HG03097 (cell line): Measurements from ENCODE around the gene CREBL2.
"Not testable (repeated sequence)": the region's sequence is repeated elsewhere in the genome, so short reads cannot be mapped to it uniquely, and the experiment has no call there.

Experiments
- ATAC-seq: cut with Tn5 transposase; IDR thresholded peaks from one replicate; pipeline ENCODE4 v1.9.1; 2021; ENCODE audit not compliant: unreplicated experiment, low FRiP score

CREBL2 gene, protein sequence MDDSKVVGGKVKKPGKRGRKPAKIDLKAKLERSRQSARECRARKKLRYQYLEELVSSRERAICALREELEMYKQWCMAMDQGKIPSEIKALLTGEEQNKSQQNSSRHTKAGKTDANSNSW

DNA sequence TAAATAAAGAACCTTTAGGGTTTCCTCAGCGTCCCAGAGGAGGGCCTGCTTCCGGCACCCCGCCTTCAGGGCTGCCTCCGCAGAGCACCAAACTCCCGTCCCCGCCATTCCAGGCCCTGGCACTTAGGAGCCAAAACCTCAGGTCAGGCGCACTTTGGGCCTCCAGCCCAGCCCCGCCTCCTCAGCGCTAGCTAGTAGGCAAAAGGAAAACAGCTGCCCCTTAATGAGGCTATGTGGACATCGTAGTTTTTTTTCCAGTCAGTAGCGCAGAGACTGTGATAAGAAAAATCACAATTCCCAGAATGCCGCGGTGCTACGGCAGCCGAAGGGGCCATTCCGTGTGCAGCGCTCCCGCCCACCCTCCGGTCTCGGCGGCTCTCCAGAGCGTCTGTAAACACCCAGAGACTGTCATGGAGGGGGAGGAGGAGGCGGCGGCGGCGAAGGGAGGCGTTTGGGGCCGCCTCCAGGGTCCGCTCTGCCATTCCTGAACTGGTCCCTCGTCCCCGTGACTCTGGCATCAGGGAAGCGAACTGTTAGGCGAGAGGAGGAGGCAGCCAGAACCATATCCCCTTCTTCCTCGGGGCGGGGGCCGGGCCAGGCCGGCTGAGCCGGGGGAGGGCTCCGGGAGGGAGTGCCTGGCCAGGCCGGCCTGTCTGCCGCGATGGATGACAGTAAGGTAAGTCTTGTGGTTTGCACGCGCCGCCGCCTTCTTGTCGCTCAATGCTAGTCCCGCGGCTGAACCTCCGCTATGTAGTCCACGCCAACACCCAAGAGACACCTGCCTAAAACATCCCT, at the start of gene CREBL2:
TSS of gene CREBL2 (plus strand) at position 365 of the 795 bp plus-strand sequence. CDS start at position 662, 297 bp downstream.
- peak; percentile 75 for ATAC-seq

DNA sequence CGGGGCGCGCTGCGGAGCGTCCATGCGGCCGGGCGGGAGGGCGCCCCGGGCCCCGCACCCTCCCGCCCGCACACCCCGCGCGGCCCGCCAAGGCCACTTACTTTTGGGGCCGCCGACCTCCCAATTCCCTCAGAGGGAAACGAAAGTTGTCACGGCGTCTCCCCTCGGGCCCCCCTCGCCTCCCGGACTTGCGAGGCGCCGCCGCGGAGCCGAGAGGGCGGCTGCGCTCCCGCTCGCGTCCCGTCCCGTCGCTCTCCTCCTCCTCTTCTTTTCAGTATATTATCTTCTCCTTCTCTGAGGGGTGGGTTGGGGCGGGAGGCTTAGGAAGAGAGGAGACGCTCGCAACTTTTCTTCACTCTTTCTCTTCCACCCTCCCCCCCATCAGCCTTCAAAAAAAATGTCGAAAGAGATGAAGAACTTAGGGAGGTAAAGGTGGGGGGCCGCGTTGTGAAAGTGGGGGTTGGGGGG, 49.6 kb upstream of the CREBL2 start:
- no peak for ATAC-seq

DNA sequence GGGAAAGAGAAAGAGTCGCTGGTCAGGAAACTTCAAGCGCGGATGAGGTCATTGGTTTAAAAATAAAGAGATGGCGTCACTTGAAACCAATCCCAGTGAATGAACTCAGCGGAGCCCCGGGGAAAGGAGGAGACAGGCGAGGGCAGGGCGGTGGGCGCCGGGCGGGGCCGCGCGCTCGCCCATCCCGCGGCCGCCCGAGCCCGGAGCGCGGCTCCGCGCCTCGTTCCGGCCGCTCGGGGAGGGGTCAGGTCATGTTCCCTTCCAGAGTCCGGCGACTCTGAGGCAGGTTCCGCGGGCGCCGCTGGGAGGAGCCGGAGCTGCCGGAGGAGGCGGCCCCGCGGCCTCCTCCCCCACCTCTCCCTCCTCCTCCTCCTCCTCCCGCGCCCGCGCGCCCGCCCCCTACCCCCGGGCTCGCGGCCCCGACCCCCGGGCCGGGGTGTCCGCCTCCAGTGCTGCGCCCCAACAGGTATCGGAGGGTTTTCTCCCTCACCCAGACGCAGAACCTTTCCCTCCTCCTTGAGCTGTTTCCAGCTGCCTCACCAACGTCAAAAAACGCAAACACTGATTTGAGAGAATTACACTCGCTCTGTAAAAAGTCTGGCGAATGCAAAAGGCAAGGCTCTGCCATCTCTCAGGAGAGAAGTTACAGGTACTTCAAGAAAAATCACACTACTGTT, 49.0 kb upstream of the CREBL2 start, which contains the start of gene DUSP16:
TSS of gene DUSP16 (minus strand) at position 279 of the 677 bp plus-strand sequence. CDS start 41,765 bp downstream, outside the sequence.
- ATAC-seq = peak; percentile 70

DNA sequence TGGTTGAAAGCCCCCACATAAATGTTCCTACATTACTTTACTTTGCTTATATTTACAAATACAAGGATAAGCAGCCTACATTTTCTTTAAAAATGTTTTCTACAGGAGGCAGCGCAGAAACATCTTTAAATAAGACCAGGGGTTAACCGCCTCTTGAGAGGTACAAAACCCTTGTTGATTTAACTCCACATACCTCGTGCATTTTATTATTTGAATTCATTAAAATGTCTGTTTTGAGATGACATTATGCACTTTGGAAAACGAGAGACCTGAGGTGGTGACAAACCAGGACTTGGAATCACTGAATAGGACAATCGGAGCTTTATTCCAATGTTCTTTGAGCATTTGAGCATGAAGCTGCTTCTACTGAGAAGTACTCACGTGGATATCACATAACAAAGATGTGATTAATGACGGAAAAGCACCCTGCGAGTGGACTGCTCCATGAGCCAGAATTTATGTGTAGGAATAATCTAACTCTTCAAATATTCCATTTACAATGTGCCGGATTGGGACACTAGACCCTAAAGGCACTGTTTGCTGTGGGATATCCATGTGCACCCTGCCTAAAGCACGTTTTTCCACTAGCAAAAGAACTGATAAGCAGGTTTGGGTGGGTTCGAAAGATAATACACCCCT, 48.3 kb upstream of the CREBL2 start:
- ATAC-seq = no peak

DNA sequence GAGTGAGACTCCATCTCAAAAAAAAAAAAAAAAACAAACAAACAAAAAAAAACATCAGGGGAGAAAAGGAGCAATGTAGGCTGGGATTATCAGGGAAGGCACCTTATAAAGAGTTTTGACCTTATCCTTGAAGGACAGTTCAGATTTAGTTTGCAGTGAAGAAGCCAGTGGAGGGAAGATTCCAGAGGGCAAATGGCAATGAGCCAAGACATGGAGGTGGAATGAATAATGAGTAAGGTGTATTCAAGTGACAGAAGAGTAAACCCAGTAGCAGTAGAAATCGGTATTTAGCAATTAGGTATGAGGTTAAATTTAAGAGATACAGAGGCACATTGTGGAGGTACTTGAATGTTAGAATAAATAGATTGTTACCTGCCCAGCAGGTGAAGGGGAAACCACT, 46.8 kb upstream of the CREBL2 start:
- ATAC-seq = no peak

DNA sequence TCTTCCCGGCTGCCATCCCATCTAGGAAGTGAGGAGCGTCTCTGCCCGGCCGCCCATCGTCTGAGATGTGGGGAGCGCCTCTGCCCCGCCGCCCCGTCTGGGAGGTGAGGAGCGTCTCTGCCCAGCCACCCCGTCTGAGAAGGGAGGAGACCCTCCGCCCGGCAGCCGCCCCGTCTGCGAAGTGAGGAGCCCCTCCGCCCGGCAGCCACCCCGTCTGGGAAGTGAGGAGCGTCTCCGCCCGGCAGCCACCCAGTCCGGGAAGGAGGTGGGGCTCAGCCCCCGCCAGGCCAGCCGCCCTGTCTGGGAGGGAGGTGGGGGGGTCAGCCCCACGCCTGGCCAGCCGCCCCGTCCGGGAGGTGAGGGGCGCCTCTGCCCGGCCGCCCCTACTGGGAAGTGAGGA, 45.7 kb upstream of the CREBL2 start:
- ATAC-seq = not testable (repeated sequence)

DNA sequence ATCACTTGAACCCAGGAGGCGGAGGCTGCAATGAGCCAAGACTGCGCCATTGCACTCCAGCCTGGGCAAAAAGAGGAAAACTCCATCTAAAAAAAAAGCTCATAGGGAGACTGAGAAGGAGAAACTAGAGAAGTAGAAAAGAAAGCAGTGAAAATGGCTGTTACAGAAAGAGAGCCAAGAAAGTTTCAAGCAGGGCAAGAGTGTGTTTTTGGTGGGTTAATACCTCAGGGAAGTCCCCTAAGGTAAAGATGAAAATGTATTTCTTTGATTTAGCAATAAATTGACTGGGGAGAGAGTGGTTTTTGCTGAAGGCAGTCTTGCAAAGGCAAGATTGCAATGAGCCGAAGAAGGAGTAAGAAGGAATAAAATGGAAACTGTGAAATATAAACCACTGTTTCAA, 39.0 kb upstream of the CREBL2 start:
- no peak for ATAC-seq

DNA sequence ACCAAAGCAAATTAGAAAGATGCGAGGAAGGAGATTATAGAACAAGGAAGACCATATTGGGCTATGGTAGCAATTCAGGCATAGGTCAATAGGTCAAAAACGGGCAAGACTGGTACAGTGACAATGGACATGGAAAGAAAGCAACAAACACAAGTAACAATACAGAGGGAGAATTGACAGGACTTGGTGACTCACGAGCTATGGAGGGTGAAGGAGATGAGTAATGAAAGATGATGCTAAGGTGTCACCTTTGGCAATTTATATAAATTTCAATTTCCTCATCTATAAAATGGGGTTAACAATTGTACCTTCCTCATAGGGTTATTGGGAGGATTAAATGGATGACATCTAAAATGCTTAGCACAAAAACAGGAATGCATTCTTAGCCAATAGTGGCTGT, 33.9 kb upstream of the CREBL2 start:
- no peak for ATAC-seq

DNA sequence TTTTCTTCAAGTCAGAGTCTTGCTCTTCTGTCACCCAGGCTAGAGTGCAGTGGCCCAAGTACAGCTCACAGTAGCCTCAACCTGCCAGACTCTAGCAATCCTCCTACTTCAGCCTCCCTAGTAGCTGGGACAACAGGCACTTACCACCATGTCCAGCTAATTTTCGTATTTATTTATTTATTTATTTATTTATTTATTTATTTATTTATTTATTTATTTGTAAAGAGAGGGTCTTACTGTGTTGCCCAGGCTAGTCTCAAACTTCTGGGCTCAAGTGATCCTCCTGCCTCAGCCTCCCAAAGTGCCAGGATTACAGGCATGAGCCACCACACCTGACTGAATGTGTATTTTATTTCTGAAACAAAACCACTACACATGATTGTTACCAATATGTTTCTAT, 31.0 kb upstream of the CREBL2 start:
- ATAC-seq = not testable (repeated sequence)

DNA sequence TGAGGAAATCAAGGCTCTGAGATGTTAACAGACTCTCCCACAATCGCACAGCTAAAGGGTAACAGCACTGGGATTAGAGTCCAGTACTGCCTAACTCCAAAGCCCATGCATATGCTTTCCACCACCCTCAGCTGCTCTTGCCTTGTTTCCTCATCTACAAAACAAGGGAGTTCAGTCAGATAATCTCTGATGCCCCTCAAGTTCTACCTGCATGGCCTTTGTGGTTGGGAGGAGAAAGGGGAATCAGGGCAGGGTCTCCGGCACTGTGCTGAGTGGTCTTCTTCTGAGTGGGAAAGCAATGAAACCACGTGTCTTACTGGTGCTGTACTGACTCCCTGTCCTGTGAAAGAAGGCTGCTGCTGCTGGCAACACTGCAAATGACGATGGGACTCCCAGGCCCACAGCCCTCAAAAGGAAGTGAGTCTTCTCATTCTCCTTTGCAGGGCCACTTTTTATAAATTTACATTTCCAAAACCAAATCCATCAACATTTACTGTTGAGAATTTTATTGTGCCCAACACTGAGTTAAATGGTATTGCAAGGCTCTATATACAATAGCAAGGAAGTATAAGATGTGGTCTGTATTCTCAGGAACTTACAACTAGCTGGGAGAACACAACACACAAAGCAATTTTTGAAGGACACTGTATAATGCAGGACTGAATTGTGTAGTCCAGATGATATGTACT, 29.3 kb upstream of the CREBL2 start:
- ATAC-seq = peak; percentile 28

DNA sequence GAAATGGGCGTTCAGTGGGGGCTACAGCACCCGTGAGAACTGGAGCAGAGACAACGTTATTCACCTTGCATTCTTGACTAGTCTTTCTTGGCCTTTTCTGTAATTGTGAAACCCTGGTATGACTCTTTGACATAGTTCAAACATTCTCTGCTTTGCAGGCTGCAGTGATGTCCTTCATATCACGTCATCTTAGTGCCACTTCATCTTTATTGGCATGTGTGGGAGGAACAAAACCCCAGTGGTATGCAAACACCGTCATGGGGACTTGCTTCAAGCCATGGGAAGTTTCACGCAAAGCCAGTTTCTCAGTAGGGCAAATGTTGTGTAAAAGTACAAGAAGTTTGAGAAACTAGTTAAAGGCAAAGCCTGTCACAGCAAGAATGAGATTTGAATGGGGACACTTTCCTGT, 28.8 kb upstream of the CREBL2 start:
- peak; percentile 88 for ATAC-seq

DNA sequence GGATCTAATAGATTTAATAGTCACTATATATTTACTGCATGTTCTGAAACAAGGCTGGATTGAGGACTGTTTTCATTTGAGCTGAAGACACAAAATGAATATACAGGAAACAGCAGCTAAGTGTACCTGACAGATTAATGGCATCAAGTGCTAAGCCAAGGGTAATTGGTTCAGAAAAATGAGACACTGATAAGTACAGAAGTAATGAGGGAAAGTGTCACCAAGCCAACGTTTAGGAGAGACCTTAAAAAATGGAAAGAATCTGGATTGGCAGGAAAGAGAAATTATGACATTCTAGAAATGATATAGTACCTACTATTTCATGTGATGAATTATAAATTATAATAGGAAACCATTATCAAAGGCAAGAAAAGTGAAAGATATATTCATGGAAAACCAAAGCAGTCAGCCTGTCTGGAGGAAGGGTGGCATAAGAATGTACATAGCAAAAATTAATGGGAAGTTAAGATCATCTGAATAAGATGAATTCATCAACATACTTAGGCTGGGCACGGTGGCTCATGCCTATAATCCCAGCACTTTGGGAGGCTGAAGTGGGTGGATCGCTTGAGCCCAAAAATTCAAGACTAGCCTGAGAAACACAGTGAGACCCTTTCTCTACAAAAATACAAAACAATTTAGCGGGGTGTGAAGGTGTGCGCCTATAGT, 28.0 kb upstream of the CREBL2 start:
- ATAC-seq = no peak

DNA sequence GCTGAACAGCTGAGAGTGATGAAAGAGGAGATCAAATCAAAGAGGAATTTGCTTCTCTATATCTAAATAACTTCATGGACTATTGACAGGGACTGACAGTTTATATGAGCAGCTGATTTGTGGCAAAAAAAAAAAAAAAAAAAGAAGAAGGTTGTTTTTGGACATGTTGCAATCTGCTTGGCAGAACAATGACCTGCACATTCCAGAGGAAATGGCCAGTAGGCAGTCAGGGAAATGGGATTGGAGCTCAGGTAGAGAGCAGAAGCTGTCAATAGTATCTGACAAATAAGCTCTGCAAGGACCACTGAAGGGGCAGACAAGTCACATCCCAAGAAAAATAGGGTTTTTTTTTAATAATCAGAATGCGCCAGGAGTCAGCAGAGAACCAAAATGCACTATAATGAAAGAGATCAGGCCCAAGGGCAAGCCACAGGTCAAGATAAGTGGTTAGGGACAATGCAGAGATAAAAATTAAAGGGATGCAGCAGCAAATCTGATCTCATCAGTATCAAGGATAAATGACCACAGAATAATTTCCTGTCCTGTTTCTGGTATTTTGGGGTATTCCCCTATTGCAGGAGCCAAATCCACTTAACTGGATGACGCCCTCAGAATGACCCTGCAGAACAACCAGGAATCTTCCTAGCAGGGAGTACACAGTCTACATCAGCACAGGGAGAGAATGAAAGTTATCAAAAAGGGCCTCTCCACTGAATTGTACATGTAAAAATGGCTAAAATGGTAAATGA, 26.4 kb upstream of the CREBL2 start:
- ATAC-seq = no peak

DNA sequence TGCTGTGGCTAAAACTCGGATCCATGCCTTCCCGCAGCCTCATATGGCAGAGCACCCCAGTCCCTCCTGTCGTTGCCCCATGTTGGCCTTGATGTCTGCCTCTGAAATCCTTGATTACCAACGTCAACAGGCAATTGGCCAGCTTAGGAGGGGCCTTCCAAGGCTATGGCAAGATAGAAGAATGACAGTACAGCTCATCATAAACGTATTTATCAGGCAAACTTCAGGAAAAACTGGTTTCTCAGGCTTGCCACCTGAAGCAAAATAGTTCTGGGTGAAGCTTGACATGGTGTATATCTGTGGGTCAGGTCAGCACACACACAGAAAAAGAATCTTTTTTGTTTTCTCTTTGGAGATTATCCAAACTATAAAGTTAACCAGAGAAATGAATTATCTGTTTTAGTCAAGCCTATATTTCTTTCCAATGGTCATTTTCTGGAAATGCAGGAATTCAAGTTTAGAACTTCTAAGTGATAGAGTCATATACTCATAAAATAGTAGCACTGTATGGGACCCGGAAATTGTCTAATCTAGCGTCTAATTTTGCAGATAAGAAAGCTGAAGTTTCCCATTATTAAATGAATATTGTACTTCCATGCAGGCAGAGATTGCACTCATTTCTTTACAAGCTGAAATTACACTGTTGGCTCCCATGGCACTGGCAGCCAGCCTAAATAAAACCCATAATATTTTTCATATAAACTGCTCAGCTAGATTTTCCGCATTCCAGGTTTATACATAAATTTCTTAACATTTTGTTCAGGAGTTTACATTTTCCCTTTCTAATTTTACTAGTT, 24.6 kb upstream of the CREBL2 start:
- ATAC-seq = no peak

DNA sequence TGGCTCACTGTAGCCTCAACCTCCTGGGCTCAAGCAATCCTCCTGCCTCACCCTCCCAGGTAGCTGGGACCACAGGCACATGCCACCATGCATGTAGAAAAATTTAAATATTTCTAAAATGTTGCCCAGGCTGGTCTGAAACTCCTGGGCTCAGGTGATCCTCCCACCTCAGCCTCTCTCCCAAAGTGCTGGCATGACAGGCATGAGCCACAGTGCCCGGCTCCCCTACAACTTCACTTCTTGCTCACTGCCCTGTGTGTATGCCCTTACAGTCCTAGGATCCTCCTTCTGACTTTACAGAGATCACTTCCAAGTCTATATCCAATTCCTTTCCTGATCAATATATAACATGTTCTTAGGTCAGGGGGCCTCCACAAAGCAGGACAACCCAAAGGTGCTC, 23.8 kb upstream of the CREBL2 start:
- no peak for ATAC-seq

DNA sequence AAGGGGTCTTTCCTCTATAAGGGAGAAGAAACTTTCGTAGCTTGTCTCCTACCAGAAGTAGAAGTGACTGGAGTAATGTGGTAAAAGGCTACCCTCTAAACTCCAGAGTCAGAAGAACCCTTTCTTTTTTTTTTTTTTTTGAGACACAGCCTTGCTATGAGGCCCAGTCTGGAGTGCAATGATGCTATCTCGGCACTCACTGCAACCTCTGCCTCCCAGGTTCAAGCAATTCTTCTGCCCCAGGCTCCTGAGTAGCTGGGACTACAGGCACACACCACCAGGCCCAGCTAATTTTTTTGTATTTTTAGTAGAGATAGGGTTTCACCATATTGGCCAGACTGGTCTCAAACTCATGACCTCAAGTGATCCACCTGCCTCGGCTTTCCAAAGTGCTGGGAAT, 23.2 kb upstream of the CREBL2 start:
- ATAC-seq = not testable (repeated sequence)

DNA sequence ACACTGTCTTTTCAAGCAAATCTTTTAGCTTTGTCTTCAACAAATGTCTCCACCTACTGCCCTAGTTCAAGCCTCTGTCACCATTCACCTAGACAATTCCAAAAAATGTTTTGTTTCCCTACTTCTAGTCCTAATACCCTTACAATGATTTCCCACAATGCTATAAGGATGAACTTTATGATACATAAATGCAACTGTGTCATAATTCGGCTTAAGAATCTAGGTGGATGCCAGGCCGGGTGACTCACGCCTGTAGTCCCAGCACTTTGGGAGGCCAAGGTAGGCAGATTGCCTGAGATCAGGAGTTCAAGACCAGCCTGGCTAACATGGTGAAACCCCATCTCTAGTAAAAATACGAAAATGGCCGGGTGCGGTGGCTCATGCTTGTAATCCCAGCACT, 20.7 kb upstream of the CREBL2 start:
- ATAC-seq = no peak

DNA sequence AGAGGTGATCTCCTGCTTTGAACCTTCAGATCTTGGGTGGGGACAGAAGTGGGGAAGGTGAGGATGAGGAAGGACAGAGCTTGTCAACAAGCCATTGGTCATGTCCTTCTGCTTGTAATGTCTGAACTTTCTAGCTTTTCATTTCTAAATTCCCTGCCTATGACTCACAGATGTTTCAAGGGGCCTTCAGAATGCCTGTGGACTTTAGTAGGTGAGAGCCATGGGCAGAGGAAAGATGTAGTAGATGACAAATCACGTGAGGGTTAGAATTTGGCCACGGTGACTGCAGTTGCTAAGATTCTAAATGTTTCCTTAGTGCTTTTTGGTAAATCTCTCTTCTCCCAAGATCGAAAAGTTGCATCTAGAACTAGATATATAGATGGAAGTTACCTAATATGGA, 18.7 kb upstream of the CREBL2 start:
- no peak for ATAC-seq
